ENCODE results near the gene OGFRL1.
"Not testable (repeated sequence)": the region's sequence is repeated elsewhere in the genome, so short reads cannot be mapped to it uniquely, and the experiment has no call there.

OGFRL1 gene

GRCh38 chr6:71288228-71289038 is at the start of gene OGFRL1:
OGFRL1 (plus strand) TSS chr6:71288811; CDS start chr6:71288937, 126 bp downstream.
- peak; percentile 16 to 60 for DNase-seq (ENCODE audit: low read depth in 2 of 2)

GRCh38 chr6:71239694-71240093 is 48.9 kb upstream of the OGFRL1 start:
- DNase-seq (ENCODE audit: low read depth in 2 of 2): no peak

GRCh38 chr6:71245265-71246049 is 43.2 kb upstream of the OGFRL1 start:
- no peak for DNase-seq (ENCODE audit: low read depth in 2 of 2)

DNA sequence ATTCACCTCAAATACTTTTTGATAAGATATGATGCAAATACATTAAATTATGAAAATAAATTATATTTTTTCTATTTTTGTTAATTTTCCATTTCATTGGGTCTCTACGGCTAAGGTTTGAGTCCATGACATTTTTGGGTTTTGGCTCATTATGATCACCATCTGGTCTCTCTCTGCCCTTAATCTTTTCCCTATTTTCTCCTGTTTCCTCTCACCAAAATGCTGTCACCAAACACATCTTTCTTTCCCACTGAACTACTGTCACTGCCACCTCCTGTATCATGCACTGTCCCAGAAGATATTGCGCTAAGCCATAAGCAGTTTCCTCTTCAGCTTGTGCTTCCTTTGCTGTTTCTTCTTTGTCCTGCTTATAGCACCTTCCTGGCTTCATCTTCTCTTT is 42.0 kb upstream of the OGFRL1 start:
- DNase-seq (ENCODE audit: low read depth in 2 of 2): no peak

DNA sequence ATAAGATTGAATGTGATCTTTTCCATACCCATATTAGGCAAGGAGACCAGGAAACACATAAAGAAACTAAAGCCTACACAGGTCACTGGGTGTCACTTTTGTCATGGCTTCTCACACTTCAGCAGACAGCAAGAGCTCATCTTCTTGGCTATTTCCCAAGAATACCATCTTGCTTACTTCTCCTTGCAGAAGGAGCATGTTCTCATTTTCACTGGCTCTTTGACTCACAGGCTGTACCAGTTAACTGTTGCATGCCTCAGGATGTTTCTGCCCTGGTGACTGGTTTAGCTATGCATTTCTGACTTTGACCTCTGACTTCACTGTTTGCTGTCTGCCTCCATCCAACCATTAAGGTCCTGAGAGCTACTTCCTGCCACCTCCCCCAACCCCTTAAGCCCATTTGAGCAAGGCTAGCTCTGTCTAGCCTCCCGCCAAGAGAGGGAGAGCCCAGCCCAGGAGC is 40.3 kb upstream of the OGFRL1 start:
- DNase-seq (ENCODE audit: low read depth in 2 of 2): no peak

- DNase-seq (ENCODE audit: low read depth in 2 of 2): no peak
Measured at GRCh38 chr6:71248878-71249544, 39.6 kb upstream of the OGFRL1 start.

- DNase-seq (ENCODE audit: low read depth in 2 of 2): no peak
Measured at GRCh38 chr6:71250099-71250602, 38.5 kb upstream of the OGFRL1 start.

DNA sequence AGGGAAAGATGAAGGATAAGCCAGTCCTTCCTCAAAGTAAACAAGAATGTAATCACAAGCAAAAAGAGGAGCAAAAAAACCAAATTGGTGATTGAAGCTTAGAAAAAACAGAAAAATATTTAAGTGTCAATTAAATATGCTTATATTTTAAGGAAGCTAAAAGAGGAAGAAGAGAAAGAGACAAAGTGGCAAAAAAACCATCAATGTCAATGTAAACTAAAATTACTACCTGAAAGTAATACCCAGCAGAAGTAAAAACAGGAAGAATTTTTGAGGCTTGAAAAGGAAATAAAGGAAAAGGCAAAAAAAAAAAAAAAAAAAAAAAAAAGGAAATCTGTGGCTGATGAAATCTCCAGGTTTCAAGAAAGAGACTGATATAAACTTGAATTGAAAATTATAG is 36.2 kb upstream of the OGFRL1 start:
- DNase-seq (ENCODE audit: low read depth in 2 of 2): no peak

- DNase-seq (ENCODE audit: low read depth in 2 of 2): no peak
Measured at GRCh38 chr6:71252960-71253359, 35.7 kb upstream of the OGFRL1 start.

GRCh38 chr6:71254323-71254722 is 34.3 kb upstream of the OGFRL1 start:
- no peak for DNase-seq (ENCODE audit: low read depth in 2 of 2)

DNA sequence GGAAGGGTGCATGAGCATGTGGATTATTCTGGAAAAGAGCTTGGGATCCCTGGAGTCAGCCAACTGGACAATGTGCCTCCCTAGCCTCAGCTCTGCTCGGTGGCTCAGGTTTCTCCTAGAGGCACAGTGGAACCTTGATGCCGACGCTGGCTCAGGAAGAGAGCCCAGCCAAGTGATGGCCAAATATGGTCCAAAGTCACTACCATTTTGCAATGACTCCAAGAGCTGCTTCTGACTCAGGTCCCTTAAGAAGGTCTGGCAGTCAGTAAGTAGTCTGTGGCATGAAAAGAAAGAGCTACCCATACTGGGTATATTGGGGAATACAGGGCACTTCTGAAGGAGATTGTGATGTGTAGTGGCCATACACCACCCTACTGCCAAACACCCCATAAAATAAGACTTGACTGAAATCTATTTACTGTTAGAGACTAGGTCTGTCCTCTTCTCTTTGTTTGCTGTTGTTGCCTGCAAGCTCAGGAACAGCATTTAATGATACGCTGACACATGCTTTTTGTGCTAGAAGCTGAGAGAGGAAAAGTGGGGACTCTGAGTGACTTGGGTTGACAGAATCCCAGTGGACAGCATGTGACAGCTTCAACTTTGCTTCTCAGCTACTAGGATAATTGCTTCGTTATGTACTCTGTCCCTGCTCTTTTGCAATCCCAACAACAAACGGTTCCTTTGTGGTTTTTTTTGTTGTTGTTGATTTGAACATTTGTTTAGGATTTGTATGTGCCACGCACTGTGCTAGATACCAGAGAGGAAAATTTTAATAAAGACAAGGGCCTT is 30.3 kb upstream of the OGFRL1 start:
- no peak for DNase-seq (ENCODE audit: low read depth in 2 of 2)

DNA sequence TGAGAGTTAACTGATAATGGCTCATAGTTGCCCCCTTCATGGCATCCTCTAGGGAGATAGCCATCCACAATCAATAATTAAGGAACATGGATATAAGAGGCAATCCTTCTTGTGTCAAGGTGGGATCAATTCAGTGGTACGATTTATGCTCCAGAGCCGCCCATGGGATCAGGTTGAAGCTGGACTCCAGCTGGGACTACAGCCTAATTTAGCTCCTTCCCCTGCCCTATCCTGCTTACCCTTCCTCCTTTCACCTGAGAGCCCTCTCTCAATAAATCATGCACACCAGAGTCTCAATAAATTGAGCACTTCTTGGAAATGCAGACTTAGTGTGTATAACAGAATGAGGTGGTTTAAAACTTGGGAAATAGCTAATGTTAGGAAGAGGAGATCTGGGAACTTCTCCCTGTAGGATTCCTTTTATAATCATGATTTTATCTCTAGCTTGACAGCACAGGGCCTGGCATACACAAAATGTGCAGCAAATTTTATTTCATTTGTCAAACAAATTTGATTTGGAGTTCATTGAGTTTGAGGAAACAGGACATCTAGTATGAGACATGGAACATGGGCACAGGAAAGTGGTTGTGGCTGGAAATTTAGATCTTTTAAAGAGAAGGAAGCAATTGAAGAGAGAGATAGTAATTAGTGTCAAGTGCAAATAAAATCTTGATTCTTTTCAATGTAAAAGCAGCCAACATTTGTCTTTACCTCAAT is 28.6 kb upstream of the OGFRL1 start:
- no peak for DNase-seq (ENCODE audit: low read depth in 2 of 2)

DNA sequence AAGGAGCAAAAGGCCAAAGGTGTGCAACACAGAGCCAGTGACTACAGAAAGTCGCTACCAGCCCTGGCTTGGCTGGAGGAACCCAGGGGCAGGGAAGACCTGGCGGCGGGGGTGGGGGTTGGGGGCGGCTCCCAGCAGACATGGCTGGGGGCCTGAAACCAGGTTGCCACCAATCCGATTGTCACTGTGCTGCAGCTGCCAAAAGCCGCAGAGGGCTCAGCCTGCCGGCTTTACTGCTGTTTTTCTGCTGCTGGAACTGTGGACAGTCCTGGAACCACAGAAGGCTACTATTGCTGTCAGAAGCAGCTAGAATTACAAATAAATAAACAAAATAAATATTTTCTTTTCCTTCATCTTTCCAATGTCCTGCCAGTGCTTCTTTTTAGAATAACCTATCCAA is 25.7 kb upstream of the OGFRL1 start:
- DNase-seq (ENCODE audit: low read depth in 2 of 2): no peak

DNA sequence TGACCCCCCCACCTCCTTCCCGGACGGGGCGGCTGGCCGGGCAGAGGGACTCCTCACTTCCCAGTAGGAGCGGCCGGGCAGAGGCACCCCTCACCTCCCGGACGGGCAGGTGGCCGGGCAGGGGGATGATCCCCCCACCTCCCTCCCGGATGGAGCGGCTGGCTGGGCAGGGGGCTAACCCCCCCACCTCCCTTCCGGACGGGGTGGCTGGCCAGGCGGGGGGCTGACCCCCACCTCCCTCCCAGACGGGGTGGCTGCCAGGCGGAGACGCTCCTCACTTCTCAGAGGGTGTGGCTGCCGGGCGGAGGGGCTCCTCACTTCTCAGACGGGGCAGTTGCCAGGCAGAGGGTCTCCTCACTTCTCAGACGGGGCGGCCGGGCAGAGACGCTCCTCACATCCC is 22.2 kb upstream of the OGFRL1 start:
- DNase-seq (ENCODE audit: low read depth in 2 of 2): not testable (repeated sequence)

- no peak for DNase-seq (ENCODE audit: low read depth in 2 of 2)
Measured at GRCh38 chr6:71268735-71269437, 19.7 kb upstream of the OGFRL1 start.

GRCh38 chr6:71277926-71278600 is 10.5 kb upstream of the OGFRL1 start:
- no peak for DNase-seq (ENCODE audit: low read depth in 2 of 2)

DNA sequence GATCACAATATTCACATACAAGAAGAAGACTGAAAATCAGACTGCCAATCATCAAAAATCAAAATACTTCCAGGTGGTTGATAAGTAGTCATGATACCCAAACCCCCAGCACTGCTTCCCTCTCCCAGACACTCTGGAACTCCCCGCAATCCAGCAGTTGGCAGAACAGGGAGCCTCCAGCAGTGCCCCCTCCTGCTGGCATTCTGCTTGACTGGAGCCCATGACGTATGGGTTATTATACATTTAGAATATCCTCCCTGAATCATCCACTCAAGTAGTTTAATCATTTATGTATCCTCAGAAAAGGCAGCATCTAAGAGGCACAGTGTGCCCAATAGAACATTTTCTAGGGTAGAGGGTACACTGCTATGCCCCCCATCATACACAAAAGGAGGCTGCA is 9.3 kb upstream of the OGFRL1 start:
- DNase-seq (ENCODE audit: low read depth in 2 of 2): no peak

DNA sequence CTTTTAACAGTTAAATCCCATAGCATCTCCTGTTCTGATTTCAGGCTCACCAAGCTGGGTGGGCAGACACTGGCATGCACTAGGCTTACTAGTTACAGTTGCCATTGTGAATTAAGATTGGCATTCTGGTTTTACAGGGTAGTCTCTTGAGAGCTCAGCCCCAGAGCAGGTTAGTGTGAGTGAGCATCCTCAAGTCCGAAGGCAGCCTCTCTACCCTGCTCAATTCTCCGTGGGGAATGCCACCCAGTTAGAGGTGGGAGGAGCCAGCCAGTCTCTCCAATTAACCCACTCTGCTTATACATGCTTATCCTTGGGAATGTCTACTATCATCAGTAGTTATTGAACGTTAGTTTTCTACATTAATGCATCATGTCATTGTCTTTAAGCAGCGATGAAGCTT is 8.9 kb upstream of the OGFRL1 start:
- no peak for DNase-seq (ENCODE audit: low read depth in 2 of 2)

DNA sequence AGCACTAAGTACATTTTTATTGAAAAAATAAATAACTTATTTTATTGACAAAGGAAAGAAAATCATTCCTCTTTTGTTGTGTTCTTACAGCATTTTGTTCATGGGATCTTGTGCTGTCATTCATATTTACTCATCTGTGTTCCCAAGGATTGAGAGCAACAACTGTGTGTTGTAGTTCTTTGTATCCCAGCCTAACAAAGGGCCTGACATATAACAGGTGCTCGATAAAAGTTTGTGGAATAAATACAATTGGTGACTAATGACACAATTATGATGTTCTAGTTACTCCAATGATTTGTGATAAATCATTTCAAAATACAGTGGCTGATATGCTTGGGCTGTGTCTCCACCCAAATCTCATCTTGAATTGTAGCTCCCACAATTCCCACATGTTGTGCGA is 7.9 kb upstream of the OGFRL1 start:
- DNase-seq (ENCODE audit: low read depth in 2 of 2): no peak

GRCh38 chr6:71284785-71285184 is 3.8 kb upstream of the OGFRL1 start:
- DNase-seq (ENCODE audit: low read depth in 2 of 2): no peak

Measured in stimulated activated CD8-positive, alpha-beta memory T cell treated with anti-CD3 and anti-CD28 coated beads, Interleukin-15, amount 100 ng/mL, for 4 hours (primary cell).